ENCODE results near the gene C9orf78. TPM values are rescaled to one million over a fixed set of nuclear protein-coding genes. Genes with fewer than 3 reads are reported as not detected.

The C9orf78 gene
- total RNA-seq, 1 donor from 2014 or later, result 34.6 TPM

DNA sequence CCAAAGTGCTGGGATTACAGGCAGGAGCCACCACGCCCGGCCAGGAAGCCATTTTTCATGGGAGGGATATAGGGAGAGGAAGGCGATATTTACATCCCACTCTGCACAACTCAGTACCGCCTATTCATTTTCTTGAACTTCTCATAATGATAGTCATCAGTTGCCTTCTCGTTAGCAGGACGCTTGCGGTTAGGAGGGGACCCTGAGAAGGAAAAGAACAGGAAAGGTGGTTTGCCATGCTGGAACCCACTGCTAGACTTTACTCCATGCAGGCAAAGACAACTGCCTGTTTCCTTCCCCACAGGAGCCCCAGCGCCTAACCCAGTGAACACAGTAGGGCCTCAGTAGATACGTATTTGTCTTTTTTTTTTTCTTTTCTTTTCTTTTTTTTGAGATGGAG, 7.0 kb downstream of the C9orf78 start:
- no peak overlapping the region for H3K27ac Mint-ChIP-seq (ENCODE audit: unreplicated experiment)
- H3K36me3 Mint-ChIP-seq (ENCODE audit: low read depth), result no peaks in the 10 kb centered on the region
- H3K27me3 Mint-ChIP-seq (ENCODE audit: low read depth), result no peaks in the 10 kb centered on the region
- TF ChIP-seq, protein P1, sequence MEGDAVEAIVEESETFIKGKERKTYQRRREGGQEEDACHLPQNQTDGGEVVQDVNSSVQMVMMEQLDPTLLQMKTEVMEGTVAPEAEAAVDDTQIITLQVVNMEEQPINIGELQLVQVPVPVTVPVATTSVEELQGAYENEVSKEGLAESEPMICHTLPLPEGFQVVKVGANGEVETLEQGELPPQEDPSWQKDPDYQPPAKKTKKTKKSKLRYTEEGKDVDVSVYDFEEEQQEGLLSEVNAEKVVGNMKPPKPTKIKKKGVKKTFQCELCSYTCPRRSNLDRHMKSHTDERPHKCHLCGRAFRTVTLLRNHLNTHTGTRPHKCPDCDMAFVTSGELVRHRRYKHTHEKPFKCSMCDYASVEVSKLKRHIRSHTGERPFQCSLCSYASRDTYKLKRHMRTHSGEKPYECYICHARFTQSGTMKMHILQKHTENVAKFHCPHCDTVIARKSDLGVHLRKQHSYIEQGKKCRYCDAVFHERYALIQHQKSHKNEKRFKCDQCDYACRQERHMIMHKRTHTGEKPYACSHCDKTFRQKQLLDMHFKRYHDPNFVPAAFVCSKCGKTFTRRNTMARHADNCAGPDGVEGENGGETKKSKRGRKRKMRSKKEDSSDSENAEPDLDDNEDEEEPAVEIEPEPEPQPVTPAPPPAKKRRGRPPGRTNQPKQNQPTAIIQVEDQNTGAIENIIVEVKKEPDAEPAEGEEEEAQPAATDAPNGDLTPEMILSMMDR (conservative IDR thresholded peaks at IDR 0.05), result no peak
- H3K9me3 Mint-ChIP-seq, result no peaks in the 10 kb centered on the region
- DNase-seq (ENCODE audit: low read depth, low spot score), result no peak
- no peak overlapping the region for H3K4me3 Mint-ChIP-seq
- H3K4me1 Mint-ChIP-seq, result peaks cover 1% of the 10 kb centered on the region

DNA sequence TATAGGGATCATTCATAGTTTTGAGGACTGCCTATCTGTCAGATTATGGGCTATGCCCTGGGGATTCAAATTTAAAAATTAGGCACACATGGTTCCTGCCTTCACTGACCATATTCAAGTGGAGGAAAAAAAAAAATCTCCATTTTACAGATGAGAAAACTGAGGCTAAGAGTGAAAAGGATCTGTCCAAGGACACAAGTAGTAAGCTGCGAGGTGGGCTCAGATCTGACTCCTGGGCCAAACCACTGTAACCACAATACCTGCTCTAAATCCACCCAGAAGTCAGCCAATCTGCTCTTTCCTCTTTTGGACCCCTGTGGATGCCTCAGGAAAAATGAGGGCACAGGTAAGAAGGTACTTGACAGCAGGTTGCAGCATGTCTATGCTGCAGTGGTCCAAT, 8.3 kb downstream of the C9orf78 start:
- H3K9me3 Mint-ChIP-seq, result no peaks in the 10 kb centered on the region
- H3K27ac Mint-ChIP-seq (ENCODE audit: unreplicated experiment), result no peak overlapping the region
- peak overlapping the region; percentile 31 for H3K4me3 Mint-ChIP-seq

DNA sequence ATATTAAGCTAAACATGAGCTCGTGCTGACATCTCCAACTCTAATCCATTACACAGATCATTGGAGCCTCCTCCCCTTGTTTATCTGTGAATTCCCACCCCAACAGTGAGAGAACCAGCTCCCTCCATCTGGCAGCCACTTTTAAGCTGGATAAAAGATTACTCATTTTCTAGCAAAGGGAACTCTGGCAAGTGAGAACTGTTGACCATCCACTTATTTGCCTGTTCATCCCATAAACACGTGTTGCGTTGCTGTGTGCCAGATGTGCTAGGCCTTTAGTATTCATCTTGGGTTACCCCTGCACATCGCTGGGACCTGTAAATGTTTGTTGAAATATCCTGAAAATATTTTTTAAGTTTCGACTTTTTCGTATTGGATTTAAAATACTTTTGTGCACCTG, 8.7 kb downstream of the C9orf78 start:
- TF ChIP-seq, protein P1 (conservative IDR thresholded peaks at IDR 0.05), result no peak
- Mint-ChIP-seq H3K27ac (ENCODE audit: unreplicated experiment) (no peak overlapping the region), H3K36me3 (ENCODE audit: low read depth) (peaks cover 4% of the 10 kb centered on the region), H3K4me3 (peak overlapping the region; percentile 31), H3K4me1 (peaks cover 10% of the 10 kb centered on the region), H3K27me3 (ENCODE audit: low read depth) (no peaks in the 10 kb centered on the region), H3K9me3 (no peaks in the 10 kb centered on the region)
- DNase-seq (ENCODE audit: low read depth, low spot score), result no peak

More for the DNA sequence above, 8.3 kb downstream of the C9orf78 start:
- Mint-ChIP-seq H3K36me3 (ENCODE audit: low read depth) (peaks cover 4% of the 10 kb centered on the region), H3K27me3 (ENCODE audit: low read depth) (no peaks in the 10 kb centered on the region), H3K4me1 (peaks cover 10% of the 10 kb centered on the region)
- TF ChIP-seq, protein P1 (conservative IDR thresholded peaks at IDR 0.05), result no peak
- no peak for DNase-seq (ENCODE audit: low read depth, low spot score)

DNA sequence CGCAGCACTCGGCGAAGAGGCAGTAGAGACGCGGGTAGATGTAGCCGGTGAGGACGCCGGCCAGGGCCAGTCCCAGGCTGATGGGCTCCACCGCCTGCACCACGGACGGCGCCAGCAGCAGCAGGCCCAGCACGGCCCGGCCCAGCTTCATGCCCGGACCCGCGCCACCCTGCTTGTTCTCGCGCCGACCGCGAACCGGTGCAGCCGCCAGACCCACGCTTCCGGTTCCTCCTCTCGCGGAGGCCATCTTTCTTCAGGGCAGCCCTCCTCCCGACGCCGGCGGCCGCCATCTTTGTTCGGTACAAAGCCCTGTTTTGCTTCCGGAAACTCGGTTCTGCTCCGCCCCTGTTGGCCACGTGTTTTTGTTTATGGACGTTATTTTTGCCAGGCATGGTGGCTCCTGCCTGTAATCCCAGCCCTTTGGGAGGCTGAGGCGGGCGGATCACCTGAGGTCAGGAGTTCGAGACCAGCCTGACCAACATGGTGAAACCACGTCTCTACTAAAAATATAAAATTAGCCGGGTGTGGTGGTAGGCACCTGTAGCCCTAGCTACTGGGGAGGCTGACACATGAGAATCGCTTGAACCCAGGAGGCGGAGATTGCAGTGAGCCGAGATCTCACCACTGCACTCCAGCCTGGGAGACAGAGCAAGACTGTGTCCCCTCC, 11.0 kb downstream of the C9orf78 start, which contains the start of gene TOR1A:
TOR1A (minus strand) TSS at position 202 of the 667 bp plus-strand sequence; CDS start at position 151, 51 bp downstream.
- Mint-ChIP-seq H3K9me3 (no peaks in the 10 kb centered on the region), H3K36me3 (ENCODE audit: low read depth) (peaks cover 4% of the 10 kb centered on the region), H3K4me1 (peaks cover 10% of the 10 kb centered on the region), H3K27me3 (ENCODE audit: low read depth) (no peaks in the 10 kb centered on the region), H3K4me3 (peak within 1 kb of the TSS; percentile 95), H3K27ac (ENCODE audit: unreplicated experiment) (peak within 1 kb of the TSS; percentile 57)
- DNase-seq (ENCODE audit: low read depth, low spot score), result peak; percentile 88
- TF ChIP-seq, protein P1 (conservative IDR thresholded peaks at IDR 0.05), result no peak

DNA sequence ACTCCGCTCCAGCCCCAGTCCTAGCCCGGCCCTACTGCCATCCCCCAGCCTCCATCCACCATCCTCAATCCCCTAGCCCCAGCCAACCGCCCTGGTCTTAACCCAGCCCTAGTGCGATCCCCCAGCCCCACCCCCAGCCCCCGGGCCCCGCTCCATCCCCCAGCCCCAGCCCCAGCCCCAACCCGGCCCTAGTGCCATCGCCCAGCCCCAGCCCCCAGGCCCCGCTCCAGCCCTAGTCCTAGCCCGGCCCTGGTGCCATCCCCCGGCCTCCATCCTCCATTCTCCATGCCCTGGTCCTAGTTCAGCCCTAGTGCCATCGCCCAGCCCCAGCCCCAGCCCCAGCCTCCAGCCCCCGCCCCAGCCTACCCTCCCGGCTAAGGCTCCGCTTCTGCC, 11.5 kb downstream of the C9orf78 start:
- peak overlapping the region; percentile 95 for H3K4me3 Mint-ChIP-seq
- no peak overlapping the region for H3K27ac Mint-ChIP-seq (ENCODE audit: unreplicated experiment)

More for the DNA sequence above, 11.5 kb downstream of the C9orf78 start:
- peak; percentile 16 for DNase-seq (ENCODE audit: low read depth, low spot score)
- TF ChIP-seq, protein P1 (conservative IDR thresholded peaks at IDR 0.05), result no peak
- peaks cover 10% of the 10 kb centered on the region for H3K4me1 Mint-ChIP-seq
- H3K27me3 Mint-ChIP-seq (ENCODE audit: low read depth), result no peaks in the 10 kb centered on the region
- H3K36me3 Mint-ChIP-seq (ENCODE audit: low read depth), result peaks cover 4% of the 10 kb centered on the region
- no peaks in the 10 kb centered on the region for H3K9me3 Mint-ChIP-seq
